Keratinocyte (primary cell): Measurements from ENCODE around the gene GCM1. TPM values are rescaled to one million over a fixed set of nuclear protein-coding genes. Genes with fewer than 3 reads are reported as not detected.

Source experiments
- DNase-seq: peaks from one replicate; pipeline ENCODE4 v3.0.0-alpha.2; 2011; ENCODE audit warnings: low read depth, missing footprints, low spot score
- FAIRE-seq: peaks from 2 replicates; lab custom pipeline; 2011; peaks lifted over from hg19 to GRCh38; lab: Jason Lieb, UNC
- H2AFZ ChIP-seq: 2 replicates; pipeline ENCODE4 v1.6.0; 2012; ENCODE audit warnings: low read length, control low read depth, inconsistent platforms; ENCODE audit not compliant: control insufficient read depth
- H3K27ac ChIP-seq: 2 replicates; pipeline ENCODE4 v1.5.1; 2011; ENCODE audit warnings: low read length; ENCODE audit not compliant: control insufficient read depth, insufficient read depth
- H3K27me3 ChIP-seq: 3 replicates; pipeline ENCODE4 v1.6.0; 2011; ENCODE audit warnings: low read length; ENCODE audit not compliant: control insufficient read depth, insufficient read depth; ENCODE audit errors: extremely low read depth
- H3K36me3 ChIP-seq, 2 experiments: 2 replicates in 1 of 2; 3 replicates in 1 of 2; pipeline ENCODE4 v1.5.1; 2011; ENCODE audit warnings: low read length in 2 of 2, mild to moderate bottlenecking in 1 of 2; ENCODE audit not compliant: control insufficient read depth in 2 of 2, insufficient read depth in 2 of 2; ENCODE audit errors: extremely low read depth in 1 of 2
- H3K4me1 ChIP-seq: 3 replicates; pipeline ENCODE4 v1.5.1; 2011; ENCODE audit warnings: low read length; ENCODE audit not compliant: control insufficient read depth, insufficient read depth; ENCODE audit errors: extremely low read depth
- H3K4me2 ChIP-seq: 3 replicates; pipeline ENCODE4 v1.6.0; 2011; ENCODE audit warnings: low read depth, low read length; ENCODE audit not compliant: control insufficient read depth, insufficient read depth; ENCODE audit errors: extremely low read depth
- H3K4me3 ChIP-seq, 3 experiments: fragments of 200-600 bp in 1 of 3; sonication (generic) in 1 of 3; 2 replicates in 2 of 3; 3 replicates in 1 of 3; pipeline ENCODE4 v1.5.1; 2011 to 2016; ENCODE audit warnings: low read length in 3 of 3, mild to moderate bottlenecking in 3 of 3, control low read depth in 2 of 3, inconsistent platforms in 1 of 3, low read depth in 1 of 3, mixed read lengths in 1 of 3, mixed run types in 1 of 3, moderate library complexity in 1 of 3; ENCODE audit not compliant: control insufficient read depth in 2 of 3, insufficient read depth in 2 of 3; ENCODE audit errors: extremely low read depth in 1 of 3
- H3K79me2 ChIP-seq: 2 replicates; pipeline ENCODE4 v1.6.0; 2012; ENCODE audit warnings: low read length; ENCODE audit not compliant: control insufficient read depth, insufficient read depth
- H3K9ac ChIP-seq: 3 replicates; pipeline ENCODE4 v1.6.0; 2011; ENCODE audit warnings: low read length; ENCODE audit not compliant: control insufficient read depth, insufficient read depth; ENCODE audit errors: extremely low read depth
- H3K9me1 ChIP-seq: 3 replicates; pipeline ENCODE4 v1.6.0; 2011; ENCODE audit warnings: low read length; ENCODE audit not compliant: control insufficient read depth, insufficient read depth; ENCODE audit errors: extremely low read depth
- H3K9me3 ChIP-seq: 2 replicates; pipeline ENCODE4 v1.5.1; 2012; ENCODE audit warnings: low read depth, low read length; ENCODE audit not compliant: control insufficient read depth
- H4K20me1 ChIP-seq: 3 replicates; pipeline ENCODE4 v1.6.0; 2011; ENCODE audit warnings: low read length; ENCODE audit not compliant: control insufficient read depth, insufficient read depth; ENCODE audit errors: extremely low read depth
- CTCF ChIP-seq, 3 experiments: IDR thresholded peaks in 1 of 3; conservative IDR thresholded peaks in 1 of 3; optimal IDR thresholded peaks in 1 of 3; 2 replicates in 2 of 3; 3 replicates in 1 of 3; pipeline versions ENCODE3 to v1.5.1; 2011; ENCODE audit warnings: low read length in 3 of 3, mild to moderate bottlenecking in 3 of 3, moderate library complexity in 2 of 3, control low read depth in 1 of 3, inconsistent platforms in 1 of 3; ENCODE audit not compliant: insufficient read depth in 2 of 3; ENCODE audit errors: extremely low read depth in 1 of 3
- EZH2 ChIP-seq: IDR thresholded peaks from one replicate; pipeline ENCODE4 v1.6.1; 2012; ENCODE audit warnings: inconsistent platforms, mild to moderate bottlenecking, low read length, moderate library complexity
- dilution Hi-C: fragments of 300-500 bp; cut with MboI; formaldehyde crosslinking; loops from one replicate; pipeline ENCODE4 v1.7.0; 2020; ENCODE audit warnings: low sequenced_read_pairs; ENCODE audit not compliant: extremely low pct_ligation_motif_present
- polyA plus RNA-seq, 5 experiments: library from polyadenylated mRNA; depleted of rRNA in 3 of 5; stranded (reverse) in 3 of 5; stranded (forward) in 1 of 5; unstranded in 1 of 5; fragments of >200 nt; gene quantifications; 1 replicate in 1 of 5; 2 replicates in 3 of 5; 3 replicates in 1 of 5; pipeline versions ENCODE4 v1.2.1 to v1.2.3, GENCODE V29; 2011 to 2012; ENCODE audit warnings: missing spikeins in 2 of 5, low read depth in 1 of 5, low replicate concordance in 1 of 5

GCM1 gene
- polyA plus RNA-seq, 1 donor (not counting 4 experiments of a cell fraction or from before 2014, with no cell fraction given) = not detected

GRCh38 chr6:53180678-53181077 is 32.0 kb upstream of the GCM1 start:
- H3K9ac ChIP-seq = no peak overlapping the region
- no peaks in the 10 kb centered on the region for H3K9me1 ChIP-seq
- H2AFZ ChIP-seq = no peak overlapping the region
- H3K27ac ChIP-seq = no peak overlapping the region
- dilution Hi-C loops = no loop called here
- no peak overlapping the region for H3K4me3 ChIP-seq
- TF ChIP-seq CTCF (optimal IDR thresholded peaks at IDR 0.05 in 1 of 3, IDR thresholded peaks at IDR 0.05 in 1 of 3, conservative IDR thresholded peaks at IDR 0.05 in 1 of 3; ENCODE audit: extremely low read depth in 1 of 3, insufficient read depth in 2 of 3, low read length in 3 of 3) (no peak), EZH2 (no peak)
- H3K9me3 ChIP-seq = no peaks in the 10 kb centered on the region
- no peaks in the 10 kb centered on the region for H3K79me2 ChIP-seq
- no peak for DNase-seq
- no peak for FAIRE-seq
- H3K36me3 ChIP-seq = no peaks in the 10 kb centered on the region
- no peak overlapping the region for H3K4me2 ChIP-seq
- no peaks in the 10 kb centered on the region for H3K27me3 ChIP-seq
- no peaks in the 10 kb centered on the region for H4K20me1 ChIP-seq
- H3K4me1 ChIP-seq = no peaks in the 10 kb centered on the region

DNA sequence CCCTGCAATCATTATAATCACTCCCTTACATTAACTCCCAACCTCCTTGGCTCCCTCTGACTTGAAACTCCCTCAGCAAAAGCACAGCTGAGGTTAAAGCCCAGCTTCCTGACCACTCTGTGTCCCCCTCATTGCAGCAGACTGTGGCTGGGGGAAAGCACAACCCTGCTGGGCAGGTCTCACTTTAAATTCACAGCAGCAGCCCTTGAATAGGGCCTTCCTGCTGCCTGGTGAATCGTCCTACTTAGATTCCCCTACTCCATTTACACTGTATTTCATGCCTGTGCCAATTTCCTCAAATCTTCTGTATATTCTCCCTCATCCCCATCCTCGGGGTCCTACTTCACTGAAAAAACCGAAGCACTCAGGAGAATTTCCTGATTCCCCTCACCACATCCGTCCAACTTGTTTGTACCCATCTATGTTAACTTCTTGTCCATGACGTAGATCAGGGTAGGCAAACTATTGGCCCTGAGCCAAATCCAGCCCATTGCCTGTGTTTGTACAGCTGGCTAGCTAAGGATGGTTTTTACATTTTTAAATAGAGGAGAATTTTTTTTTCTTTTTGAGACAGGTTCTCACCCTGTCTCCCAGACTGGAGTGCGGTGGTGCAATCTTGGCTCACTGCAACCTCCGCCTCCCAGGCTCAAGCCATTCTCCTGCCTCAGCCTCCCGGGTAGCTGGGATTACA is 31.5 kb upstream of the GCM1 start:
- dilution Hi-C loops = no loop called here
- Histone ChIP-seq H3K9ac (no peak overlapping the region), H3K27me3 (no peaks in the 10 kb centered on the region), H3K36me3 (no peaks in the 10 kb centered on the region), H3K9me1 (no peaks in the 10 kb centered on the region), H3K79me2 (no peaks in the 10 kb centered on the region), H3K27ac (no peak overlapping the region), H3K9me3 (no peaks in the 10 kb centered on the region), H3K4me2 (no peak overlapping the region), H3K4me1 (no peaks in the 10 kb centered on the region), H4K20me1 (no peaks in the 10 kb centered on the region), H2AFZ (no peak overlapping the region), H3K4me3 (no peak overlapping the region)
- FAIRE-seq = no peak
- no peak for DNase-seq
- no peak for TF ChIP-seq CTCF (optimal IDR thresholded peaks at IDR 0.05 in 1 of 3, IDR thresholded peaks at IDR 0.05 in 1 of 3, conservative IDR thresholded peaks at IDR 0.05 in 1 of 3; ENCODE audit: extremely low read depth in 1 of 3, insufficient read depth in 2 of 3, low read length in 3 of 3)
- no peak for TF ChIP-seq EZH2
